ENCODE results near the gene WFIKKN1. TPM values are rescaled to one million over a fixed set of nuclear protein-coding genes. Genes with fewer than 3 reads are reported as not detected.

Gene WFIKKN1
- total RNA-seq, 1 donor from 2014 or later = 0.89 TPM

DNA sequence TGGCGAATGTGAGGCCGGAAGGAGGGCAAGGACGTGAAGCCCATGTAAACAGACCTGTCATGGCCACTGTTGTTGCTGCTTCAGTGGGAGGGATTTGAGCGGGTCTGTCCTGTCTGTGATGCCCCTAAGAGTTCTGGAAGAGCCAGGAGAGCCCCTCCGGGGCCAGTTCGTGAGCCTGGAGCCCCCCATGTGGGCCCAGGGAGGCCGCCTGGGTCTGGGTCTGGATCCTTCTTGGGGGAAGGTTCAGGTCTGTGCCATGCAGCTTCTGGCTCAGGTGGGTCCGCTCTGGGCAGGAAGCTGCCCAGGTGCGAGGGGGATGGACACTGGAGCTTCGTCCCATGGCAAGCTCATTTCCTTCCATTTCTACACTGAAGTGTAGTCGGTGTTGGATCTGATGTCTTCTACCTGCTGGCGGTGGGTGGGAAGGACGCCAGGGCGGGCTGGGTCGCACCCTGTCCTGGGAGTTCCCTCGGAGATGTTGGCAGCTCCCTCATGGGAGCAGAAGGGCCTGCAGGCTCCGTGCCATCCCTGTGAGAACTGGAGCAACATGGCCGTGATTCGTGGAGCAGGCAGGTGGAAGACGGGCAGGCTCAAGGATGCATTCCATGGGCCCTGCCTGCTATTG, 11.2 kb upstream of the WFIKKN1 start:
- peaks cover 7% of the 10 kb centered on the region for H3K36me3 Mint-ChIP-seq (ENCODE audit: low read depth, unreplicated experiment)
- FAIRE-seq = no peak
- Histone ChIP-seq H2AFZ (ENCODE audit: low read depth, low read length) (no peak overlapping the region), H3K4me1 (ENCODE audit: insufficient read depth, low read length) (peaks cover 15% of the 10 kb centered on the region), H4K20me1 (ENCODE audit: insufficient read depth, low read length) (peaks cover 35% of the 10 kb centered on the region), H3K27ac (ENCODE audit: low read depth, low read length) (no peak overlapping the region), H3K36me3 (ENCODE audit: insufficient read depth, low read length) (no peaks in the 10 kb centered on the region), H3K4me3 (ENCODE audit: insufficient read depth, low read depth, low read length) (no peak overlapping the region), H3K9ac (ENCODE audit: low read length) (no peak overlapping the region), H3K4me2 (ENCODE audit: low read length) (no peak overlapping the region), H3K9me3 (ENCODE audit: insufficient read depth, low read depth, low read length) (no peaks in the 10 kb centered on the region), H3K79me2 (ENCODE audit: insufficient read depth, low read length) (peaks cover 2% of the 10 kb centered on the region), H3K27me3 (ENCODE audit: insufficient read depth, low read length) (no peaks in the 10 kb centered on the region)
- DNase-seq (ENCODE audit: low read depth) = no peak
- H3K27me3 Mint-ChIP-seq (ENCODE audit: low read depth, unreplicated experiment) = no peaks in the 10 kb centered on the region
- TF ChIP-seq, protein P1, sequence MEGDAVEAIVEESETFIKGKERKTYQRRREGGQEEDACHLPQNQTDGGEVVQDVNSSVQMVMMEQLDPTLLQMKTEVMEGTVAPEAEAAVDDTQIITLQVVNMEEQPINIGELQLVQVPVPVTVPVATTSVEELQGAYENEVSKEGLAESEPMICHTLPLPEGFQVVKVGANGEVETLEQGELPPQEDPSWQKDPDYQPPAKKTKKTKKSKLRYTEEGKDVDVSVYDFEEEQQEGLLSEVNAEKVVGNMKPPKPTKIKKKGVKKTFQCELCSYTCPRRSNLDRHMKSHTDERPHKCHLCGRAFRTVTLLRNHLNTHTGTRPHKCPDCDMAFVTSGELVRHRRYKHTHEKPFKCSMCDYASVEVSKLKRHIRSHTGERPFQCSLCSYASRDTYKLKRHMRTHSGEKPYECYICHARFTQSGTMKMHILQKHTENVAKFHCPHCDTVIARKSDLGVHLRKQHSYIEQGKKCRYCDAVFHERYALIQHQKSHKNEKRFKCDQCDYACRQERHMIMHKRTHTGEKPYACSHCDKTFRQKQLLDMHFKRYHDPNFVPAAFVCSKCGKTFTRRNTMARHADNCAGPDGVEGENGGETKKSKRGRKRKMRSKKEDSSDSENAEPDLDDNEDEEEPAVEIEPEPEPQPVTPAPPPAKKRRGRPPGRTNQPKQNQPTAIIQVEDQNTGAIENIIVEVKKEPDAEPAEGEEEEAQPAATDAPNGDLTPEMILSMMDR (IDR thresholded peaks at IDR 0.05; ENCODE audit: insufficient read depth, low read depth, low read length) = no peak
- no peak for TF ChIP-seq EZH2 (IDR thresholded peaks at IDR 0.05; ENCODE audit: insufficient read depth, low read length)
- H3K4me1 Mint-ChIP-seq (ENCODE audit: low read depth, unreplicated experiment) = no peaks in the 10 kb centered on the region
- no peaks in the 10 kb centered on the region for H3K9me3 Mint-ChIP-seq (ENCODE audit: unreplicated experiment)
- no peak overlapping the region for H3K4me3 Mint-ChIP-seq (ENCODE audit: unreplicated experiment)
- H3K27ac Mint-ChIP-seq (ENCODE audit: unreplicated experiment) = no peak overlapping the region

GRCh38 chr16:620700-621525, 9.9 kb upstream of the WFIKKN1 start:
- no peak overlapping the region for H3K4me3 ChIP-seq (ENCODE audit: insufficient read depth, low read depth, low read length)
- no peaks in the 10 kb centered on the region for H3K36me3 ChIP-seq (ENCODE audit: insufficient read depth, low read length)
- peaks cover 2% of the 10 kb centered on the region for H3K79me2 ChIP-seq (ENCODE audit: insufficient read depth, low read length)
- H4K20me1 ChIP-seq (ENCODE audit: insufficient read depth, low read length) = peaks cover 29% of the 10 kb centered on the region
- H3K4me1 ChIP-seq (ENCODE audit: insufficient read depth, low read length) = peaks cover 15% of the 10 kb centered on the region
- Mint-ChIP-seq H3K36me3 (ENCODE audit: low read depth, unreplicated experiment) (peaks cover 2% of the 10 kb centered on the region), H3K4me3 (ENCODE audit: unreplicated experiment) (no peak overlapping the region), H3K27me3 (ENCODE audit: low read depth, unreplicated experiment) (no peaks in the 10 kb centered on the region), H3K9me3 (ENCODE audit: unreplicated experiment) (no peaks in the 10 kb centered on the region), H3K27ac (ENCODE audit: unreplicated experiment) (no peak overlapping the region), H3K4me1 (ENCODE audit: low read depth, unreplicated experiment) (no peaks in the 10 kb centered on the region)
- FAIRE-seq (no peak), DNase-seq (ENCODE audit: low read depth) (no peak)
- no peaks in the 10 kb centered on the region for H3K9me3 ChIP-seq (ENCODE audit: insufficient read depth, low read depth, low read length)
- no peak overlapping the region for H3K4me2 ChIP-seq (ENCODE audit: low read length)
- no peak overlapping the region for H3K27ac ChIP-seq (ENCODE audit: low read depth, low read length)
- H3K27me3 ChIP-seq (ENCODE audit: insufficient read depth, low read length) = no peaks in the 10 kb centered on the region
- no peak for TF ChIP-seq EZH2 (IDR thresholded peaks at IDR 0.05; ENCODE audit: insufficient read depth, low read length)
- TF ChIP-seq, protein P1 (IDR thresholded peaks at IDR 0.05; ENCODE audit: insufficient read depth, low read depth, low read length) = no peak
- H3K9ac ChIP-seq (ENCODE audit: low read length) = no peak overlapping the region
- no peak overlapping the region for H2AFZ ChIP-seq (ENCODE audit: low read depth, low read length)
